HepG2 (cell line): ENCODE measurements around the gene STARD5.

ENCODE experiments used
- ARID3A ChIP-seq: IDR thresholded peaks from 2 replicates; pipeline ENCODE4 v1.6.1; 2012; ENCODE audit warnings: low read depth, low read length, improper control_type of control experiment
- ARID5B ChIP-seq: IDR thresholded peaks from 2 replicates; pipeline ENCODE4 v1.4.0; 2020; ENCODE audit warnings: mild to moderate bottlenecking, missing genetic modification reagents
- ASH2L ChIP-seq: fragments of 300-600, 200-600 bp; sonication (generic); IDR thresholded peaks from 2 replicates; pipeline ENCODE4 v1.7.0; 2017; ENCODE audit warnings: low read depth, mild to moderate bottlenecking, moderate library complexity, mixed read lengths, low read length; ENCODE audit not compliant: insufficient read length
- CTCF ChIP-seq: sonication (generic); formaldehyde crosslinking; IDR thresholded peaks from 2 replicates; pipeline ENCODE4 v1.5.0; 2020; ENCODE audit warnings: mild to moderate bottlenecking, missing genetic modification reagents, moderate library complexity
- E2F2 ChIP-seq: sonication (generic); formaldehyde crosslinking; IDR thresholded peaks from 2 replicates; pipeline ENCODE4 v1.4.0; 2020; ENCODE audit warnings: missing genetic modification reagents, borderline replicate concordance
- HIVEP1 ChIP-seq: sonication (generic); formaldehyde crosslinking; IDR thresholded peaks from 2 replicates; pipeline ENCODE4 v1.4.0; 2020; ENCODE audit warnings: mild to moderate bottlenecking, missing genetic modification reagents
- PATZ1 ChIP-seq: sonication (generic); formaldehyde crosslinking; IDR thresholded peaks from 2 replicates; pipeline ENCODE4 v1.4.0; 2020; ENCODE audit warnings: missing genetic modification reagents
- PPARG ChIP-seq: conservative IDR thresholded peaks from 2 replicates; pipeline ENCODE4 v1.6.1; 2016; ENCODE audit warnings: missing biosample characterization, missing genetic modification reagents
- SMAD1 ChIP-seq: sonication (generic); formaldehyde crosslinking; IDR thresholded peaks from 2 replicates; pipeline ENCODE4 v1.4.0; 2020; ENCODE audit warnings: missing genetic modification reagents, low read depth, mild to moderate bottlenecking, borderline replicate concordance
- SP1 ChIP-seq, 2 experiments: fragments of 450-650 bp in 1 of 2; sonication (generic) in 1 of 2; formaldehyde crosslinking in 1 of 2; IDR thresholded peaks; 2 replicates each; pipeline versions ENCODE4 v1.4.0 to v1.6.1; 2016 to 2020; ENCODE audit warnings: missing genetic modification reagents in 1 of 2
- SP5 ChIP-seq: IDR thresholded peaks from 2 replicates; pipeline ENCODE4 v1.6.1; 2016; ENCODE audit warnings: low read depth, borderline replicate concordance
- ZNF615 ChIP-seq: sonication (generic); formaldehyde crosslinking; IDR thresholded peaks from 2 replicates; pipeline ENCODE4 v1.5.0; 2020; ENCODE audit warnings: mild to moderate bottlenecking, missing genetic modification reagents, borderline replicate concordance
- ZNF652 ChIP-seq: IDR thresholded peaks from 2 replicates; pipeline ENCODE4 v1.6.1; 2016; ENCODE audit warnings: low read depth, borderline replicate concordance

GRCh38 chr15:81341351-81341750 lies 17.4 kb upstream of the STARD5 start:
- TF ChIP-seq CTCF (CRISPR knock-in tag) (no peak), ARID3A (no peak), SP1 (IDR thresholded peaks at IDR 0.05) (no peak), SP1 (CRISPR knock-in tag; IDR thresholded peaks at IDR 0.05) (no peak), PPARG (CRISPR knock-in tag) (no peak), ZNF615 (no peak), SP5 (CRISPR knock-in tag) (no peak), ARID5B (CRISPR knock-in tag) (no peak), PATZ1 (no peak), SMAD1 (CRISPR knock-in tag) (no peak), ASH2L (no peak), E2F2 (CRISPR knock-in tag) (no peak), HIVEP1 (CRISPR knock-in tag) (no peak), ZNF652 (CRISPR knock-in tag) (no peak)
